ENCODE measurements around the gene IL32. TPM values are rescaled to one million over a fixed set of nuclear protein-coding genes. Genes with fewer than 3 reads are reported as not detected.

The IL32 gene
- total RNA-seq, 4 donors from 2014 or later, result 2.6 to 39.0 (median 21.6) TPM

GRCh38 chr16:3038256-3038655 lies 27.2 kb upstream of the IL32 start:
- Histone ChIP-seq H3K9me3 (no peaks in the 10 kb centered on the region), H3K4me1 (peaks cover 0 to 12% (median 7%) of the 10 kb centered on the region in 3 donors), H3K4me3 (no peak overlapping the region), H3K27ac (no peak overlapping the region), H3K36me3 (no peaks in the 10 kb centered on the region), H3K27me3 (peaks cover 98% of the 10 kb centered on the region)
- no peak for TF ChIP-seq POLR2AphosphoS5 (IDR thresholded peaks at IDR 0.05)
- WGBS, 2 donors (ENCODE audit: low coverage in 1 of 2), result 42% methylated on average over 4 of the region's 11 CpGs; no CpG with 5 or more reads in 1 of the 2 donors
- ATAC-seq, result no peak

GRCh38 chr16:3038896-3039295 lies 26.5 kb upstream of the IL32 start:
- peaks cover 0 to 12% (median 7%) of the 10 kb centered on the region in 3 donors for H3K4me1 ChIP-seq
- 95% methylated on average over 3 of the region's 5 CpGs; no CpG with 5 or more reads in 1 of the 2 donors for WGBS, 2 donors (ENCODE audit: low coverage in 1 of 2)
- H3K36me3 ChIP-seq, result no peaks in the 10 kb centered on the region
- no peak for ATAC-seq
- peaks cover 98% of the 10 kb centered on the region for H3K27me3 ChIP-seq
- no peak overlapping the region for H3K4me3 ChIP-seq
- no peak overlapping the region for H3K27ac ChIP-seq
- H3K9me3 ChIP-seq, result no peaks in the 10 kb centered on the region
- TF ChIP-seq, protein P1, sequence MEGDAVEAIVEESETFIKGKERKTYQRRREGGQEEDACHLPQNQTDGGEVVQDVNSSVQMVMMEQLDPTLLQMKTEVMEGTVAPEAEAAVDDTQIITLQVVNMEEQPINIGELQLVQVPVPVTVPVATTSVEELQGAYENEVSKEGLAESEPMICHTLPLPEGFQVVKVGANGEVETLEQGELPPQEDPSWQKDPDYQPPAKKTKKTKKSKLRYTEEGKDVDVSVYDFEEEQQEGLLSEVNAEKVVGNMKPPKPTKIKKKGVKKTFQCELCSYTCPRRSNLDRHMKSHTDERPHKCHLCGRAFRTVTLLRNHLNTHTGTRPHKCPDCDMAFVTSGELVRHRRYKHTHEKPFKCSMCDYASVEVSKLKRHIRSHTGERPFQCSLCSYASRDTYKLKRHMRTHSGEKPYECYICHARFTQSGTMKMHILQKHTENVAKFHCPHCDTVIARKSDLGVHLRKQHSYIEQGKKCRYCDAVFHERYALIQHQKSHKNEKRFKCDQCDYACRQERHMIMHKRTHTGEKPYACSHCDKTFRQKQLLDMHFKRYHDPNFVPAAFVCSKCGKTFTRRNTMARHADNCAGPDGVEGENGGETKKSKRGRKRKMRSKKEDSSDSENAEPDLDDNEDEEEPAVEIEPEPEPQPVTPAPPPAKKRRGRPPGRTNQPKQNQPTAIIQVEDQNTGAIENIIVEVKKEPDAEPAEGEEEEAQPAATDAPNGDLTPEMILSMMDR (IDR thresholded peaks at IDR 0.05), result no peak
- no peak for TF ChIP-seq POLR2AphosphoS5 (IDR thresholded peaks at IDR 0.05)
- TF ChIP-seq POLR2A (IDR thresholded peaks at IDR 0.05), result no peak
- no peak for TF ChIP-seq EP300 (IDR thresholded peaks at IDR 0.05)

- ATAC-seq, result no peak
- Histone ChIP-seq H3K27me3 (peaks cover 98% of the 10 kb centered on the region), H3K36me3 (no peaks in the 10 kb centered on the region), H3K27ac (no peak overlapping the region), H3K9me3 (no peaks in the 10 kb centered on the region), H3K4me1 (peaks cover 0 to 26% (median 18%) of the 10 kb centered on the region in 3 donors), H3K4me3 (no peak overlapping the region)
- no peak for TF ChIP-seq POLR2AphosphoS5 (IDR thresholded peaks at IDR 0.05)
- TF ChIP-seq, protein P1 (IDR thresholded peaks at IDR 0.05), result no peak
- no peak for TF ChIP-seq EP300 (IDR thresholded peaks at IDR 0.05)
- TF ChIP-seq POLR2A (IDR thresholded peaks at IDR 0.05), result no peak
- WGBS, 2 donors (ENCODE audit: low coverage in 1 of 2), result 25 to 78% methylated on average over 1 to 2 of the region's 3 CpGs
Measured at GRCh38 chr16:3042376-3042775, 23.1 kb upstream of the IL32 start.

DNA sequence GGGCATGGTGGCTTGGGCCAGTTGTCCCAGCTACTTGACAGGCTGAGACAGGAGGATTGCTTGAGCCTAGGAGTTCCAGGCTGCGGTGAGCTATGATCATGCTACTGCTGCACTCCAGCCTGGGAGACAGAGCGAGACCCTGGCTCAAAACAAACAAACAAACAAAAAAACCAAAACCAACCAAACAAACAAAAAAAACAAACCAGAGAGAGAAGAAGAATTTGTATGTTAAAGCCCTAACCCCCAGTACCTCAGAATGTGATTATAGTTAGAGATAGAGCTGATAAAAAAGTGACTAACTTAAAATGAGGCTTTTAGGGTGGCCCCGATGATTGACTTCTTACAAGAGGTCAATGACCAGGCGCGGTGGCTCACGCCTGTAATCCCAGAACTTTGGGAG lies 20.7 kb upstream of the IL32 start:
- no peaks in the 10 kb centered on the region for H3K36me3 ChIP-seq
- H3K4me1 ChIP-seq, result peaks cover 0 to 27% (median 18%) of the 10 kb centered on the region in 3 donors
- H3K9me3 ChIP-seq, result no peaks in the 10 kb centered on the region
- TF ChIP-seq POLR2AphosphoS5 (IDR thresholded peaks at IDR 0.05) (no peak), EP300 (IDR thresholded peaks at IDR 0.05) (no peak), POLR2A (IDR thresholded peaks at IDR 0.05) (no peak)
- TF ChIP-seq, protein P1 (IDR thresholded peaks at IDR 0.05), result no peak
- no peak for ATAC-seq
- no peak overlapping the region for H3K4me3 ChIP-seq
- 81 to 83% methylated on average over 4 to 6 of the region's 6 CpGs for WGBS, 2 donors (ENCODE audit: low coverage in 1 of 2)
- H3K27ac ChIP-seq, result no peak overlapping the region
- H3K27me3 ChIP-seq, result peaks cover 98% of the 10 kb centered on the region

DNA sequence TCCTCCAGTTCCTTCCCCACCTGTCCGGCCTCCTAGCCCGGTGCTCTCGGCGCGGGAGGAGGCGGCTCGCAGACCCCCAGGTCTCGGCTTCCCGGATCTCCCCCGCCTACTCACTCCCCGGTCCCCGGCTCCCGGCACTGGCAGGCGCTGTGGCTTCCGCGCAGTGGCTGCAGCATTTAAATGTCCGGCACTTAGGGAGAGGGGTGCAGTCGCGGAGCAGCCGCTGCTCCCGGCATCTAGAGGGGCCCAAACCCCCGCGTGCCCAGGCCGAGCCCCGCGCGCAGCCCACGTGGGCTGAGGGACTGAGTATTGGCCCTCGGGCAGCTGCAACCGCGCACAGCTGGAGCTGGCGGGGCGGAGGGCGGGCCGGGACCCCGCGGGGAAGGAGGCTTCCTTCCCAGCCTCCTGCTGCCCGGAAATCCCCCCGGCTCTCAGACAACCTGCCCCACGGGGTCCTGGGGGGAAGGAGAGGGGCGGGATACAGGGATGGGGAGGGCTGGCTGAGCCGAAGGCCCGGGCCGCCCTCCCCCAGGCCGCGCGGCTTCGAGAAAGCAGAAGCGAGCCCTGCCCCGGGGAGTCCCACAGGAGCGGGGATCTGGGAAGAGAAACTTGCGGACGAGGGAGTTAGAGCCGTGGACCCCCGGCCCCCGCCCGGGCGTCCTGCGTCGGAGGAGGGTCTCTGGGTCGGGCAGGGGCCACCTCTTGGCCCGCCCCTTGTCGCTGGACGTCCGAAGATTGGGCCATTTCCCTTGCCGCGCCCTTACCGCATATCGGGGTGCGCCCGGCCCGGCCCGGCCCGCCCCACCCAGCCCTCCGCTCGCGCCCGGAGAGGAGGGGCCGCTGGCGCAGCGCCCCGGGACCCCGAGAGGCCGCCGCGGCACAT lies 19.4 kb upstream of the IL32 start, which contains the start of gene MMP25:
Gene MMP25, plus strand, starts transcription at position 804 of the 883 bp plus-strand sequence. CDS start 357 bp downstream, outside the sequence.
- peak within 1 kb of the TSS in 1 of 4 donors; percentile 27 for H3K27ac ChIP-seq
- TF ChIP-seq EP300 (IDR thresholded peaks at IDR 0.05) (no peak), POLR2AphosphoS5 (IDR thresholded peaks at IDR 0.05) (no peak), POLR2A (IDR thresholded peaks at IDR 0.05) (no peak)
- TF ChIP-seq, protein P1 (IDR thresholded peaks at IDR 0.05), result no peak
- H3K4me3 ChIP-seq, result peak within 1 kb of the TSS; percentile 1 to 51
- peaks cover 0 to 27% (median 18%) of the 10 kb centered on the region in 3 donors for H3K4me1 ChIP-seq
- no peaks in the 10 kb centered on the region for H3K36me3 ChIP-seq
- peak; percentile 42 for ATAC-seq
- no peaks in the 10 kb centered on the region for H3K9me3 ChIP-seq
- H3K27me3 ChIP-seq, result peaks cover 98% of the 10 kb centered on the region
- WGBS, 2 donors (ENCODE audit: low coverage in 1 of 2), result 0% methylated on average over 1 to 2 of the region's 86 CpGs

All from gastroesophageal sphincter (tissue), 4 donors.